Measurements from ENCODE around the gene STK24.

STK24 gene

DNA sequence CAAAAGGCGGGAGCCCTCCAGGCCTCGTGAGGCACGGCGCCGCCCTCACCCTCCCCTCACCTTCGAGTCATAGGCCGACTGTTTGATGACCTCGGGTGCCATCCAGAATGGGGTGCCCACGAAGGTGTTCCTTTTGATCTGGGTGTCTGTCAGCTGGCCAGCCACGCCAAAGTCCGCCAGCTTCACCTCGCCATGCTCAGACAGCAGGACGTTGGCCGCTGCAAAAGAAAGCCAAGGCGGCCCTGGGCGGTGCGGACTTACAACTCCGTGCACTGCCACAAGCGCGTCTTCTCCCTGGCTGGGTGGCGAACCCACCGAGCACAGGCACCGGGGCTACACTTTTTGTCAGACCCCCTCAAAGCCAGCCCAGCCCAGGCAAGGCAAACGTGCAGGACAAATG, 102.1 kb downstream of the STK24 start:
- no peak for DNase-seq (ENCODE audit: low read depth, low spot score)

DNA sequence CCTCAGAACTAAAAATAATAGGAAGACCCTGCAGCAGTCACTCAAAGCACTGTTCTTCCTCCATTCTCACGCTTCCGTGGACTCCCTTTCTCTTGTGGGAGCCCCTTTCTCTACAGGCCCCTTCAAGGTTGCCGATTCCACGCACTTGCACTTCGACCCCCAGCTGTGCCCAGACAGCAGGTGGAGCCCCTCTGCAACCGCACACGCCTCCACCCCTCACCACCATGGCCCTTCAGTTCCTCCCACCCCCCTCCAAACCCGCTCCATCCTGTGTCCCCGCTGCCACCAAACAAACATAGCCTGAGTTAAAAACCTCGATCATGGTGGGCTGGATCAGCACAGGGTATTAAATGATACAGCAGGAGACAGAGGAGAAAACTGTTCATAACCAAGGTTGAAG, 102.6 kb downstream of the STK24 start:
- DNase-seq (ENCODE audit: low read depth, low spot score) = no peak

DNA sequence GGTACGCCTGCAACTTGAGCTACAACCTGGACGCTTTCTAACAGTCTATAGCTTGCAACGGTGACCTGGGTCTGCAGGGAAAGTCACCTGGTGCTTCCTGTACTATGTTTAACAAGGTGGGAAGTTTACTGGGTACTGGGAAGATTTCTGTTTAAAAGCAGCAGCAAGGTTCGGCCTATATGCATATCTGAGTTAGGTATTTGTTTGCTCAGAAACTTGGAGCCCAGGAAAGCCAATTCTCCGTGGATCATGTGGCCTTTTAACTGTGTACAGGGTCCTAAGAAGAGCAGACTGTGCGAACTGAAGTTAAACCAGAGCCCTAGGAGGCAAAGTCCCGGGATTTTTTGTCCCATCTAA, 103.1 kb downstream of the STK24 start:
- DNase-seq (ENCODE audit: low read depth, low spot score) = no peak

DNA sequence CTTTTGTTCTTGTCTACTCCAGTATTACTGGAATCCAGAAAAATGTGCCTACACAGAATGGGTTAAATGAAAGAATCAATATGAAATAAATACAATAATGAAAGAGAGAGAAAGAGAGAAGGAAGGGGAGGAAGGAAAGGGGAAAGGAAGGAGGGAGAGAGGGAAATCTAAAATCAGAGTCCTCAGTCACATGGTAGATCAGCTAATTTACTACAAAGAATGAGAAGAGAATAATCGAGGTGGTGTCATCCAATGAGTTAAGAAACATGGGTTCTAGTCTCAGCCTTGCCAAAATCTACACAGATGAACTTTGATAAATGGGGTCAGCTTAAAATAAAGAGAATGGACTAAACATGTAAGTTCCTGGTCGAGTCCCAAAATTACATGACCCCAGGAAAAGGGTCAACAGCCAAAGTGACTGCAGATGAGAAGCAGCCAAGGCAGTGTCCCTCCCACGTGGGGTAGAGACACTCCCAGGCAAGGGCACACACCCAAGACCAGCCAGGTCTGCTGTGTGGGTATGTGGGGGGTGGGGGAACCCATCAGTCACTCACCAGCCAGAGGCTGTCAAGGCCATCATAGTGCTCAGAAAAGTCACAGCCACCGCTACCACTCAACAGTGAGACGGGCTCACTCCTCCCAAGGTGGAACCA, 103.6 kb downstream of the STK24 start:
- DNase-seq (ENCODE audit: low read depth, low spot score) = no peak

DNA sequence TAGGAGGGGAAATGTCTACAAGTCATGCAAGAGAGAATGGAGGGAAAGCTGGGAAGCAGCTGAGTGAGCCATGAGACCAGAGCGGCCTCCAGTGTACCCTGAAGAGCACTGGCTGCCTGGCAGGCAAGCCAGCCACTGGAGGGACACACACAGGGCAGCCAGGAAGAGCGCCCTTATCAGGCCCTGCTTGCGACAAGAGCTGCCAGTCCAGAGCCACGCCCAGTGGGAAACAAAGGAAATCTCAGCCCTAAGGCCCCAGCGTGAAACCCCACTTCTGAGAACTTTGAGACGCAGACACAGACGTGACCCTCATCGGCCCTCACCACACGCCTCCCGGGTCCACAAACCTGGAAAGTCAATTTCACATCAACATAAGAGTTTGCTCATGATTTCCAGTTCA, 105.0 kb downstream of the STK24 start:
- no peak for DNase-seq (ENCODE audit: low read depth, low spot score)

DNA sequence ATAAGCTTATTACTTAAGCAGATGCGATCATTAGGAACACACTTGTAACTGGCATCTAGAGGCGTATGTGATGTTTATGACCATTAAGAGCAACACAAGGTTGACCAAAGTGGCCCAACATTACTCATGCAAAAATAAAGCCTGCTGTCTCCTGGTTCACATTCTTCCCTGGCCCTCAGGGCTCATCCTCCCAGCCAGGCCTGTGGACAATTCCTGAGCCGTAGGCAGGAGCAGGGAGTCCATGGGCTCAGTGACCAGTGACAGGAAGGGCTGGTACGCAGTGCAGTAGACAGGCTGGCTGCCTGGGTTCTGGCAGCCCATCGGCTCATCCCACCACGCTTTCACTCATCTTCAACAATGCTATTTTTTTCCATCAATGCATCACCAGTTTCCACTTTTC, 106.0 kb downstream of the STK24 start:
- DNase-seq (ENCODE audit: low read depth, low spot score) = no peak

DNA sequence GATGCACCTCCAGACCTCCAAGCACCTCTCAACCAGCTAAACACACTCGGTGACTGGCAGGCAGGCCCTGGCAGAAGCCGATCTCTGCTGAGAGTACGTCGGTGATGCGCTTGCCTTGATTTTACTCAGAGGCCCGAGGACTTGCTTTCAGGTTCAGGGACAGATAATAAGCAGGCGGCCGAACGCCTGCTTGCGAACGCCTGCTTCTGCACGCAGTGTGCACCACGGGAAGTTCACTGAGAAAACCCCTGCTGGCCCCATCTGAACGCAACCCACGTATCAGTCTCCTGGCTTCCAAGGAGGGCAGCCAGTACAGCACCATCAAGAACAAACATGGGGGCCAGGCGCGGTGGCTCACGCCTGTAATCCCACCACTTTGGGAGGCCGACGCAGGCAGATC, 108.0 kb downstream of the STK24 start:
- no peak for DNase-seq (ENCODE audit: low read depth, low spot score)

DNA sequence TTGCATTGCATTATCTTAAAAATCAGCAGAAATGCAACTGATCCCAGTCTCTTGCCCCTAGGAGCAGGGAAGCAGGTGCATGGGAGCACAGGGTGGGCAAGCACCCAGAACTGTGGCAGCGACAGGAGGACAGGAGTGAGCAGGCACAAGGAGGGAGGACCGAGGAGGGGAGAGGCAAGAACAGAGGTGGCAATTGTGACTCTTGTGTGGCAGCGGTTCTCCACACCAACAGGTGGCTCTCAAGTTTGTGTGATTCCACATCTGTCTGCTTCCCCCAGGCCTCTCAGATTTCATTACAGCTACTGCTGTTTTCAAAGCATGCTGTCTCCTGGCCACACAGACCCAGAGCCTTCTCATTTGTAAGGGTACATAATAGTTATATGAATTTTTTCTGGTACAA, 108.5 kb downstream of the STK24 start:
- no peak for DNase-seq (ENCODE audit: low read depth, low spot score)

DNA sequence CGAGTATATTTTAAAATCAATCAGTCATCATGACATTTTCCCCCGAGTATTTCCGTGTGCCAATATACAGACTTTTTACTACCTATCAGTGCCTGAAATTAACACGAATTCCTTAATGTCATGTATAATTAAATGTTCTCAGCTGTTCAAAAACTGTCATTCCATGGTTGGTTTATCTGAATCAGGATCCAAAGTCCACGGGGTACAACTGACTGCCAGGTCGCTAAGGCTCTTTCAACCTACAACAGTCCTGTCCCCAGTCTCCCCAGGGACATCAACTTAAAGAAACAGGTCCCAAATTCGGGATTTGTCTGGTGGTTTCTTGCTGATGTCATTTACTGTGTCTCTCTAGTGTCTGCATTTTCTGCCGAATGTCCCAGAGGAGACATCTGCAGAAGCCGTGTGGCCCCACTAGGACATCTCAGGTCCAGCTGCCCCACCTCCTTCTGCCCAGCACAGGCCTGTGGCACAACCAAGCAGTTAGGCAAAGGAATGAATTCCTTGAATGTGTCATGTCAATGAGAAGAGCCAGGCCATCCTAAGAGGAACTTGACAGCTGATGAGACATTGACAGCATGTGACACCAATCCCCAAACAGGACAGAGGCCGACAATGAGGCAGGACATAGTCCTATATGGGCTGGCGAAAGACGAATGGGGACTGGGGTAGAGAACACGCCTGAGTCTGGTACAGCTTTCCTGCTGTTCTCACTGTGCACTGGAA, 109.5 kb downstream of the STK24 start:
- DNase-seq (ENCODE audit: low read depth, low spot score) = no peak

DNA sequence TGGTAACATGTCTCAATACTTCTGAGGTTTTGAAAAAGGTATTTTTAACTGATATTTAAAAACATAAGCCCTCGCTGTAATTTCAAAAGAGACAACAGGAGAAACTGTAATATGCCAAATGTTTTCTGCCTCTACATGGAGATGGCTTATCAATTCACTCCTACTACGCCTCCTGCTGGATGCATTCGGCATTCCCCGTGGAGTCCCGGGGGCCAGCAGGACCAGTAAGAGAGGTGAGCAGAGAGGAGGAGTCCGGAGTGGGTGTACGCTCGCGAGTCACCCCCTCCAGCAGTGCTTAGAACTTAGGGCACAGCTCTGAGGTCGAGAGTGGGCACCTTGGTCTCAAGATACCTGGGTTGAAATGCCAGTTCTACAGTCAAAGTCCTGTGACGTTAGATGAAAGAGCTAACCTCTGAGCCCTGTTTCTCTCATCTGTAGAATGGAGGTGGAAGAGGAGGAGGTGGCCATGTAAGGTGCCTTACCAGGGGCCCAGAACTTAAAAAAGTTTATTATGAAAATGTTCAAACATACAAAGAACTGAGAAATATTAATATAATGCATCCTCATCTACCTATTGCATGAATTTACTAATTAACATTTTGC, 110.2 kb downstream of the STK24 start:
- no peak for DNase-seq (ENCODE audit: low read depth, low spot score)

DNA sequence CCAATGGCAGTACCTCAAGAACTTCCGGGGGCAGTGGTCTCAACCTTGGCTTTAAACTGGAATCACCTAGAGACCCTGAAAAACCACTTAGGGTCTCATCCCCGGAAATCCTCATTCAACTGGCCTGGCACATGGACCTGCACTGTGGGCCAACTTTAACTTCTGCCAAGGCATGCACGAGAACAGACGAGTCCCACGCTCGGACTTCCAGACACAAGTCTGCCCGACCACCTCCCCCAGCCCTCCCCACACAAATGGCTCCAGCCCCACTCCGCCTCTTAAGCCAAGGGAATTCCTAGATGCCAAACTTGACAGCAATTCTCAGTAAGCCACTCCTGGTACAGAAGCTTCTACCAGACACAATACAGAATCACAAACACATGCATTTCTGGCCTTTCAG, 114.0 kb downstream of the STK24 start:
- no peak for DNase-seq (ENCODE audit: low read depth, low spot score)

DNA sequence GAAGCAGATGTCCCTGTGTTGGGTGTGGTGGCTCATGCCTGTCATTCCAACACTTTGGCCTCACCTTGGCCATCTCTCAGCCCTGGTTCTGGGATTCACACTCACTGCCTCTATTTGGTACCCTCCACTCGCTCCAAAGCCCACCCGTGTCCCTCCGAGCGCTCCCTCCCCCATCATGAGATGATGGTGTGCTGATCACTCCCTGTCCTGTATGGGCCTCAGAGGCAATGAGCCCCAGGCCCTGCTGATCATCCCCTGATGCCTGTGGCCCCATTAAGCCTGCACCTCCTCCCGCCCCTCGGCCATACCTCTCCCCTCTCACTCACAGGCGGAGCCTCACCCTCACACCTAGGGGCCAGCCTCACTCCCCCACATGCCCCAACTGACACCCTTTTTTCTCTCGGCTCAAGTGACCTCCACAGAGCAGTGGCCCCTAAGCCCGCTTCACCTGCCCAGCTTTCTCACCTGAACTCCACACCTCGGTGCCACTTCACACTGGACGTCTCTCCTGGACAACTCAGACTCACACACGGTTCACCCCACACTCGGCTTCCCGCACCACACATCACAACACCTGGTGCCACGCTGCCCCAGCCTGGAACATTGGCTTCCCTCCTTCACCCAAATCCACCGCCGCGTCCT, 114.5 kb downstream of the STK24 start:
- DNase-seq (ENCODE audit: low read depth, low spot score) = no peak

DNA sequence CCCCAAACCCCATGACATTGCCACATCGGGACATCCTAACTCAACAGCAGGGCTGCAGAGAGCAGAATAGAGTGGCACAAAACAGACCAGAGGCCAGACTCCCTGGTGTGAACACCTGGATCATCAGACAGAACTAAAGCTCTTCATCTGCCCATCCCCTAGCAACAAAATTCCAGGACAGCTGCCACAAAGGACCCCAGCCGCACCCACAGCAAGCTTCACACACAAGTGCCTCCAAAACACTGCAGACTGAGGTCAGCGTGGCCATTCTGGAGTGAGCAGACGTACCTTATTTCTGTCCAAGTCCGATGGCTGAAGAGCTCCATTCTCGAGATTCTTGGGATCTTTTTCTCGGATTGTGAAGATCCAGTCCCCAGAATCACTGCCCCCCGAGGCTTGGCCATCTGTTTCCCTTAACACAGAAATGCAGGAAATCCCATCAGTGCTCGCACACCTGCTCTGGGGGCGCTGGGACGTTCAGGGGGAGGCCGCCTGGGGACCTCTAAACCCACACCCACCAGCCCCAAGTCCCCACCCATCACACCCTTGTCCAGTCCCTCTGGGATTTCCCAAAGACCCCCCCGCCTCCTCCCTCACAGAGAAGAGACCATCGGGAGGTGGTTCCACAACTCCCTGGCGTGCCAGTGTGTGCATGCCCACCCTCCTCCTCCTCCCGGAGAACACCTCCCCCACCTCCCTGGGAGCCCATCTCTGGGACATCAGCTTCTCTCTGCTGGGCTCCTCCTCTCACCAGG, 115.2 kb downstream of the STK24 start:
- DNase-seq (ENCODE audit: low read depth, low spot score) = no peak

DNA sequence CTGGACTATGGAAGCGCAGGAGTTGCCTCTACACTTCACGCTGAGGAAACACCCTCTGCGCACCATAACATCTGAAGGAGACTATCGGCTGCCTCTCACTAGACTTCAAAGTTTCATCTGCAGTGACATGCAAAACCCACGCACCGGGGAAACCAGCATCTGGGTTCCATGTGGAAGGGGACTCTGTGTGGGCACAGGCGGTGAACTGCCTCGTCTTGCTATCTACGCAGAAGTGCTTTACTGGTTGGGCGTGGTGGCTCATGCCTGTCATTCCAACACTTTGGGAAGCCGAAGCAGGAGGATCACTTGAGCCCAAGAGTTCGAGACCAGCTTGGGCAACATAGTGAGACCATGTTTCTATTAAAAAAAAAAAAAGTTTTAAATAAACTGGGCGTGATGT, 116.4 kb downstream of the STK24 start:
- no peak for DNase-seq (ENCODE audit: low read depth, low spot score)

DNA sequence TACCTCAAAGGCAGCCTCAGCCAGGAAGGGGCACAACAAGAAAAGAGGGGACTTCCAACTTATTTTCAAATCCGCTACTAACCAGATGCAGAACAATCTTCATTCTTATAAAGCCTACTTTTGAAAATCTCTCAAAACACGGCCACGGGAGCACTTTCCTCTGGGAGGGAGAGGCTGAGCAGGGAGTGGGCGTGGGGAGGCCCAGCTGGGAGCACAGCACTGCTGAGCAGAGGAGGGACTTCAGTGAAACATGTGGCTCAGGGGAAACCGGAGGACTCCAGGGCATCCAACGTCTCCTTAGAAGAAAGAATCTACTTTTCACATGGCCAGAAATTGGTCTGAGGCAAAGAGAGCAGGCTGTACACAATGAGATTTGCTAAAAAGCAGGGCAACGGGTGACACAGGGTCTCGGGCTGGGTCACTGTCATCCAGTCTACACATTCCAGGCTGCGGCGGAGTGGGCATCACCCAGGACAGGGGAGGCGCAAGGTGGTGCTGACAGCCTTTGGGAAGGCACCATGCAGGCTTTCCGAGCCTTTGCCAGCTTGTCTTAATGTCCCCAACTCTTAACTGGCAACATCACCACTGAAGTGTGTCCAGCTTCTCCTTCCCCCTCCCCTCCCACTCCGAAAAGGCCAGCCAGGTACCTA, 117.1 kb downstream of the STK24 start:
- DNase-seq (ENCODE audit: low read depth, low spot score) = no peak

DNA sequence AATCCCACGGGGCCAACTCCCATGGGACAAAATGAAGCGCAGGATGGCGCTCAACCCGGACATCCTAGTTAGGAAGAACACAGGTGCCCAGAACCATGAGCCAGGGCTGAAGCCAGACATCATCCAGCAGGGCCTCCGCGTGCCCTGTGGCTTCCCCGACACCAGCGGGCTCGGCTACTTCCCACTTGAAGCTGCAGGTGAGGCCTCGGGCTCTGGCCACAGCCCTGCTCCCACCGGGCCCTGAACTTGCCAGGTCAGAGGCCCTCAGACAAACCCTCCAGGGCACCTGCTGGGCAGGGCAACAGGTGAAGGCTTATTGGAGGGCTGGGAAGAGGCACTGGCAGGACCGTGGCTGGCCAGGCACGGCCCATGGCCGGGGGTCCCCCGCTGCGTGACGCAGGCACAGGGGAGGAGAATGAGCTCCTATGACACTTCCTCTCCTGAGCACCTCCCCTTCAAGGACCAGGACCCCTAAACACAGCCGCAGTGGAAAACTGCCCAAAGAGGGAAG, 117.7 kb downstream of the STK24 start:
- DNase-seq (ENCODE audit: low read depth, low spot score) = no peak

DNA sequence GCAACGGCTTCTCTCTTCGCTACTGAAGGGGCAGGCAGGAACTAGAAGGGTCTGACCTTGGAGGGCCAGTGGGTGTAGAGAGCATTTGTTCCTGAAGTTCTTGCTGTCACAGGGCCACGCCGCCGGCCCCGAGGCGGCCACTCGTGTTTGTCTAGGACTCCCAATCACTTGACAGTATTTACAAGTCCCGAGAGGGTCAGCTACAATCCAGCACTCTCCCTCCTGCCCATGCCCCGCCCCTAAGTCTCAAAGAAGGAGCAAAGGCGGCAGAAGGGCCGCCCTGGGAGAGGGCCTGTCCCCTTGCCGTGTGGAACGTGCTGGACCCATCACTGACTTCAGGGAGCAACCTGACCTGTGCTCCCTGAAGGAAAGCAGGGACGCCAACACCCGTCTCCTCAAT, 118.5 kb downstream of the STK24 start:
- no peak for DNase-seq (ENCODE audit: low read depth, low spot score)

DNA sequence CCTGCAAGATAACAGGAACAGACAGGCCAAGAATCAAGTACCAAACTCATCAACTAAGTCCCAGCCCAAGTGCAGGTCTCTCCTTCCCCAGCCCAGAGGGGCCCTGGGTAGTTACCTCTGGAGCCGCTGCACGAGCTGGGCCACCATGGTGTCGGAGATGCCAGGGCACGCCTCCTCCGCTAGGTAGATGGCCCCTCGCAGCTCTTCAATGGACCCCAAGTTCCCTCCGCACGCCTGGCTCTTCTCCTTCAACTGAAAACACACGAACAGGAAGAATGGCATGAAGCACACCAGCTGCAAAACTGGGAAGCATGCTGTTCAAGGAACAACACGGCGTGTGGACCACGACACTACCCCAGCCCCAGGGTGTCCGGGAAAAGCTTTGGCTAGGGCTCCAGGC, 119.9 kb downstream of the STK24 start:
- no peak for DNase-seq (ENCODE audit: low read depth, low spot score)

DNA sequence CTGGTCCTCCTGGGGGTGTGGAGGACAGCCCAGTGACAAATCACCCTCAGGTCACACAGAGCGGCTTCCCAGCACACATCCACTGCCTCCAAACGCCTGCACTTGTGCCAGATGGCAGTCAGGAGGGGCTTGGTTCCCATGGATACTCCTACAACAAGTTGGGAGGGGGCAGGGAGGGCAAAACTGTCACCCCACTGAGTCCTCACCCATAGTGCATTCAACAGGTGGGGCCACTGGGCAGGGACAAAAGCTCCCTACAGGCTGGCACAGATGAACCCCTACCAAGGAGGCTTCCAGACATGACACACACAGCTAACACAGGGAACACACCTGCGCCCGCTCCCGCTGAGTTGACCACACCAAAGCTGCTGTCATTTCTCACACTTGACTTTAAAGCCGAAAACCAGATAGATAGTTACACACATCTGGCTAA, 120.5 kb downstream of the STK24 start:
- no peak for DNase-seq (ENCODE audit: low read depth, low spot score)

DNA sequence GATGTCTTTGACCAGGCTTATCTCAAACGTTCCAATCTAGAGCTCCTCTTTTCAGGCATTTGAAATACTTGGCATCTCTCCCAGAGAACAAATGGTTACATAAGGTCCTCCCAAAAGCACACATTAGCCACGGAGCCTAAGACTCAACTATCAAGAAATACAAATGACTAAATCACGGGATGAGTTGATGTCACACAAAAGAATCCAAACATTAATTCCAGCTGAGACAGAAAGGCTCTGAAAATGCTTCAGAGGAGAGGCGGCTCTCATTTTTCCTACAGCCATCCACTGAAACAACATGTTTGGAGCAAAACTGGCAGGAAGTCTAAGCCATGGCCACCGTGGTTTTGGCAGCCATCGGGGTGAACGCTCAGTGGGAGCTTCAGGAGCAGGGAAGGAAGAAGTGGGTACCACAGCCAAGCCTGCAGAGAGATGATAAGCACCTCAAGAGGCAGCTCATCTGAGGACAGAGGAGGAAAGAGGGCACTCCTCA, 122.5 kb downstream of the STK24 start:
- no peak for DNase-seq (ENCODE audit: low read depth, low spot score)
